ENCODE results near the gene STK11IP.

DNA sequence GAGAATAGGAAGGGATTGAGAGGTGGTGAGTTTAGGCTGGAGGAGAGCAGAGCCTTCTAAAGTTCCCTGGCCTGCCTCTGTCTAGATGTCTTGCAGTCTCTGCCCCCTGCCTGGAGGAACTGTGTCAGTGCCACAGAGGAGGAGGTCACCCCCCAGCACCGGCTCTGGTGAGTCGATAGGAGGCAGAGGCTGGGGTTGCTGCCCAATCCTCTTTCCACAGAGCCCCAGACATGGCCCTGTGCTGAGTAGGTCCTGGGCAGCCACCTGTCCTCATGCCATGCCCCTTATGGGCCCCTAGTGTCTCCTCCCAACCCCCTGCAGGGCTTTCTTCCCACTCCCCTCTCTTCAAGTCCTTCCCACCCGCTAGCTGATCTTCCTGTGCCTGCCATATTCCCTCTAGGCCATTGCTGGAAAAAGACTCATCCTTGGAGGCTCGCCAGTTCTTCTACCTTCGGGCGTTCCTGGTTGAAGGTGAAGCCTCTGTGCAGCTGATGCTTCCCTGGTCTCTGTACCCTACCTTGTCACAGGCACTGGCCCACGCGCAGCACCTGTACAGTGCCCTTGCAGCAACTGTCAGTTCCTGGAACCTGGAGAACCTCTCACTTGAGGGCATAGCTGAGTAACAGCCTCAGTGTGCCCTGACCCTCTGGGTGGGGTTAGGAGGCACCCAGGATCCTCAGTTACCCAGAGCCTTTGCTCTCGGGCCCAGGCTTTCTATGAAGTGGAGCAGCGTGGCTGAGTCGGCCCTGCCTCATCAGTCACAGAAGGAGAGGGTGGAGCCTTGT lies 16.6 kb downstream of the STK11IP start:
- TF ChIP-seq EZH2 (IDR thresholded peaks at IDR 0.05; ENCODE audit: borderline replicate concordance, insufficient read depth, low read depth, low read length, poor library complexity, severe bottlenecking), result no peak
- TF ChIP-seq, protein P1, sequence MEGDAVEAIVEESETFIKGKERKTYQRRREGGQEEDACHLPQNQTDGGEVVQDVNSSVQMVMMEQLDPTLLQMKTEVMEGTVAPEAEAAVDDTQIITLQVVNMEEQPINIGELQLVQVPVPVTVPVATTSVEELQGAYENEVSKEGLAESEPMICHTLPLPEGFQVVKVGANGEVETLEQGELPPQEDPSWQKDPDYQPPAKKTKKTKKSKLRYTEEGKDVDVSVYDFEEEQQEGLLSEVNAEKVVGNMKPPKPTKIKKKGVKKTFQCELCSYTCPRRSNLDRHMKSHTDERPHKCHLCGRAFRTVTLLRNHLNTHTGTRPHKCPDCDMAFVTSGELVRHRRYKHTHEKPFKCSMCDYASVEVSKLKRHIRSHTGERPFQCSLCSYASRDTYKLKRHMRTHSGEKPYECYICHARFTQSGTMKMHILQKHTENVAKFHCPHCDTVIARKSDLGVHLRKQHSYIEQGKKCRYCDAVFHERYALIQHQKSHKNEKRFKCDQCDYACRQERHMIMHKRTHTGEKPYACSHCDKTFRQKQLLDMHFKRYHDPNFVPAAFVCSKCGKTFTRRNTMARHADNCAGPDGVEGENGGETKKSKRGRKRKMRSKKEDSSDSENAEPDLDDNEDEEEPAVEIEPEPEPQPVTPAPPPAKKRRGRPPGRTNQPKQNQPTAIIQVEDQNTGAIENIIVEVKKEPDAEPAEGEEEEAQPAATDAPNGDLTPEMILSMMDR (IDR thresholded peaks at IDR 0.05), result no peak
